Measurements from ENCODE around the gene SYCE1.
"Not testable (repeated sequence)": the region's sequence is repeated elsewhere in the genome, so short reads cannot be mapped to it uniquely, and the experiment has no call there.

Gene SYCE1

GRCh38 chr10:133565441-133566294 is at the start of gene SYCE1:
Gene SYCE1 (minus strand): TSS chr10:133565583. CDS start chr10:133565529, 54 bp downstream.
- DNase-seq, result no peak

- DNase-seq, result no peak
These were observed 49.6 kb upstream of the SYCE1 start for GRCh38 chr10:133614830-133615580.

- no peak for DNase-seq
These were observed 48.3 kb upstream of the SYCE1 start for GRCh38 chr10:133613699-133614098.

GRCh38 chr10:133611079-133611478 is 45.7 kb upstream of the SYCE1 start:
- DNase-seq, result no peak

- DNase-seq, result no peak
These were observed 43.5 kb upstream of the SYCE1 start for GRCh38 chr10:133608855-133609254.

- DNase-seq, result not testable (repeated sequence)
These were observed 38.1 kb upstream of the SYCE1 start for GRCh38 chr10:133603434-133603833.

- no peak for DNase-seq
These were observed 35.3 kb upstream of the SYCE1 start for GRCh38 chr10:133600657-133601056.

GRCh38 chr10:133599869-133600268 is 34.5 kb upstream of the SYCE1 start:
- not testable (repeated sequence) for DNase-seq

- no peak for DNase-seq
These were observed 27.3 kb upstream of the SYCE1 start for GRCh38 chr10:133592716-133593115.

- no peak for DNase-seq
These were observed 25.6 kb upstream of the SYCE1 start for GRCh38 chr10:133590970-133591359.

- no peak for DNase-seq
These were observed 25.0 kb upstream of the SYCE1 start for GRCh38 chr10:133590226-133590969.

GRCh38 chr10:133577037-133577436 is 11.7 kb upstream of the SYCE1 start:
- not testable (repeated sequence) for DNase-seq

GRCh38 chr10:133573460-133573859 is 8.1 kb upstream of the SYCE1 start:
- DNase-seq, result not testable (repeated sequence)

- DNase-seq, result not testable (repeated sequence)
These were observed 6.7 kb upstream of the SYCE1 start for GRCh38 chr10:133572055-133572454.

GRCh38 chr10:133569801-133570200 is 4.4 kb upstream of the SYCE1 start:
- DNase-seq, result not testable (repeated sequence)

GRCh38 chr10:133568831-133569527 is 3.6 kb upstream of the SYCE1 start:
- not testable (repeated sequence) for DNase-seq

- no peak for DNase-seq
These were observed 2.9 kb upstream of the SYCE1 start for GRCh38 chr10:133568287-133568614.

GRCh38 chr10:133567609-133568286 is 2.4 kb upstream of the SYCE1 start:
- no peak for DNase-seq

GRCh38 chr10:133567119-133567518 is 1.7 kb upstream of the SYCE1 start:
- no peak for DNase-seq

- DNase-seq, result no peak
These were observed 567 bp downstream of the SYCE1 start for GRCh38 chr10:133564816-133565215.

- DNase-seq, result no peak
These were observed 6.2 kb downstream of the SYCE1 start for GRCh38 chr10:133559216-133559615.

GRCh38 chr10:133557381-133557780 is 8.0 kb downstream of the SYCE1 start:
- DNase-seq, result no peak

Data from NCI-H1092 (cell line).